C4-2B (cell line): ENCODE data around the gene OMG.
"Not testable (repeated sequence)": the region's sequence is repeated elsewhere in the genome, so short reads cannot be mapped to it uniquely, and the experiment has no call there.

Experiments used
- H3K27ac ChIP-seq: fragments of 450-650 bp; 2 replicates; pipeline ENCODE4 v1.5.1; 2017
- CTCF ChIP-seq: fragments of 450-650 bp; conservative IDR thresholded peaks from 2 replicates; pipeline ENCODE4 v1.5.1; 2017; ENCODE audit warnings: mild to moderate bottlenecking
- ZFX ChIP-seq: fragments of 450-650 bp; IDR thresholded peaks from 2 replicates; pipeline ENCODE4 v1.6.1; 2017

The OMG gene

GRCh38 chr17:31272236-31272635 lies 24.8 kb downstream of the OMG start:
- TF ChIP-seq ZFX (no peak), CTCF (no peak)
- no peak overlapping the region for H3K27ac ChIP-seq

DNA sequence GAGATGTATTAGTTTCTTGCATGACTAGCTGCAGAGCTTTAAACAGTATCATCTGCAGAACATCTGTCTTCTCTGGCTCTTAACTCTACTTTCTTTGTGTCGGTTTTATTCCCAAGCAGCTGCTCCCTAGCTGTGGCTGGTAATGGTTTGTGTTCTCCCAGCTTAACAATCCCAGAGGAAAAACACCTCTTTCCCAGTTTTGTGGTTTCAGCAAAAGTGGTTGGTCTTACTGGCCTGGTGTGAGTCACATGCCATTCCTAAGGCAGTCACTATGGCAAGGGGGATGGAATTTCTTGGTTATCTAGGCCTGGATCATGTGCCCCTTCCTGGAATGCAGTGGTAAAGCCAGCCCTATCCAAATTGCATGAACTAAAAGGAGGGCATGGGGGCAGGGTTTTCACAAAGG lies 27.5 kb downstream of the OMG start:
- TF ChIP-seq ZFX (no peak), CTCF (no peak)
- no peak overlapping the region for H3K27ac ChIP-seq

DNA sequence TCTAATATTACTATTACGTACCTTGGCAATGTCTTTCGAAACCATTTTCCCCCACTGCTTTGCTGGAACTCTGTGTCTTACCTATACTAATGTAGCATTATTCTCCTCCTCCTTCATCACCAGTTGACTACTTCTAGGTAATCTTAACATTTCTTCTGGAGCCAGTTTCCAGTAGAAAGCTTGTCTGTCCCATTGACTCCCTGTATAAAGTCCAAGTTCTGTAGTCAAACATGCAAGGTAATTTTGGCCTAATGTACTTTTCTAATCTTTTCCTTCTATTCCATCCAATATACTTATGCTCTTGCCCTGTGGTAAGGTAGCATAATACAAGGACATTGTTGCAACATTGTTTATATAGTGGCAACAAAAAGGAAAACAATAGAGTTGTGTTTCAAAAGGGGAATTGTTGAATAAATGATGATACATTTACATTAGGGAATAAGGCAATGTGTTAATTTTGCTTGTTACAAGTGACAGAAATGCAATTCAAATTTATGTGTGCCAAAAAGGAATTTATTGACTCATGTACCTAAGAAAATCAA lies 27.9 kb downstream of the OMG start:
- no peak for TF ChIP-seq CTCF
- TF ChIP-seq ZFX, result no peak

DNA sequence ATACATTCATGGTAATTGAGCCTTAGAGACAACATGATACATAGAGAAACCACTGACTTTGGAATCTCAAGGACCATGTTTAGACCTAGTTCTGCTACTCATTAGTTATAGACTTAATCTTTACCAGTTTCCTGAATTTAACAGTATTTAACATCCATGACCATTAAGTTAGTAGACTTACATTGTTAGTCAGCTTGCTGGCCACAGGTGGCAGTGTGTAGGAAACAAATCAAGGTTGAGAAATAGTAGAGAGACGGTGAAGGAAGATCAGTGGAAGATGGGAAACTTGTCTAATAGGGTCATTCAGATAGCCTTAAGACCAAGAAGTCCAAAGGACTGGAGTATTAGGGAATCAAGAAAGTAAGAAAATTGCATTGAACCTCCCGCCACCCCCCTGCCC lies 31.0 kb downstream of the OMG start:
- no peak overlapping the region for H3K27ac ChIP-seq
- TF ChIP-seq CTCF, result peak; percentile 43
- TF ChIP-seq ZFX, result no peak

More for the DNA sequence above, 27.9 kb downstream of the OMG start:
- H3K27ac ChIP-seq, result no peak overlapping the region

DNA sequence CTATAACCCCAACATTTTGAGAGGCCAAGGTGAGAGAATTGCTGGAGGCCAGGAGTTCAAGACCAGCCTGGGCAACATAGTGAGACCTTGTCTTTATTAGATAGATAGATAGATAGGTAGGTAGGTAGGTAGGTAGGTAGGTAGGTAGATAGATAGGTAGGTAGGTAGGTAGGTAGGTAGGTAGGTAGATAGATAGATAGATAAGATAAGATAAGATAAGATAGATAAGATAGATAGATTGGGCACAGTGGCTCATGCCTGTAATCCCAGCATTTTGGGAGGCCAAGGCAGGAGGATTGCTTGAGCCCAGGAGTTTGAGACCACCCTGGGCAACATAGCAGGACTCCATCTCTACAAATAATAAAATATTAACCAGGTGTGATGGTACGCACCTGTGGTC lies 34.1 kb downstream of the OMG start:
- not testable (repeated sequence) for H3K27ac ChIP-seq

- H3K27ac ChIP-seq, result no peak overlapping the region
Measured at GRCh38 chr17:31261601-31262000, 35.4 kb downstream of the OMG start.

GRCh38 chr17:31260151-31260550 lies 36.9 kb downstream of the OMG start:
- no peak overlapping the region for H3K27ac ChIP-seq
- TF ChIP-seq ZFX (no peak), CTCF (no peak)

More at GRCh38 chr17:31261601-31262000, 35.4 kb downstream of the OMG start:
- TF ChIP-seq CTCF, result no peak
- no peak for TF ChIP-seq ZFX

- H3K27ac ChIP-seq, result no peak overlapping the region
- TF ChIP-seq CTCF (no peak), ZFX (no peak)
Measured at GRCh38 chr17:31256936-31257335, 40.1 kb downstream of the OMG start.
